ENCODE data around the gene ATP8A2.

The ATP8A2 gene

GRCh38 chr13:25795277-25795676 lies 423.5 kb downstream of the ATP8A2 start:
- no peaks in the 10 kb centered on the region for H3K27me3 ChIP-seq (replicated peaks; ENCODE audit: control insufficient read depth, insufficient read depth, low read length)
- H3K36me3 ChIP-seq (ENCODE audit: control insufficient read depth, insufficient read depth, low read length) = no peaks in the 10 kb centered on the region
- TF ChIP-seq CTCF (IDR thresholded peaks at IDR 0.05; ENCODE audit: insufficient read depth, low read length, poor library complexity, severe bottlenecking) = no peak
- no peak for DNase-seq (ENCODE audit: extremely low read depth, insufficient read length)
- no peak overlapping the region for H3K4me3 ChIP-seq (replicated peaks; ENCODE audit: low read depth, low read length)

GRCh38 chr13:25796474-25796873 lies 424.7 kb downstream of the ATP8A2 start:
- no peak for TF ChIP-seq CTCF (IDR thresholded peaks at IDR 0.05; ENCODE audit: insufficient read depth, low read length, poor library complexity, severe bottlenecking)
- Histone ChIP-seq H3K4me3 (replicated peaks; ENCODE audit: low read depth, low read length) (no peak overlapping the region), H3K27me3 (replicated peaks; ENCODE audit: control insufficient read depth, insufficient read depth, low read length) (no peaks in the 10 kb centered on the region; the same call in 1 of the 2 replicates), H3K36me3 (ENCODE audit: control insufficient read depth, insufficient read depth, low read length) (no peaks in the 10 kb centered on the region)
- no peak for DNase-seq (ENCODE audit: extremely low read depth, insufficient read length)

GRCh38 chr13:25798998-25799397 lies 427.2 kb downstream of the ATP8A2 start:
- no peak for DNase-seq (ENCODE audit: extremely low read depth, insufficient read length)
- H3K4me3 ChIP-seq (replicated peaks; ENCODE audit: low read depth, low read length) = no peak overlapping the region
- TF ChIP-seq CTCF (IDR thresholded peaks at IDR 0.05; ENCODE audit: insufficient read depth, low read length, poor library complexity, severe bottlenecking) = no peak
- H3K27me3 ChIP-seq (replicated peaks; ENCODE audit: control insufficient read depth, insufficient read depth, low read length) = no peaks in the 10 kb centered on the region; the same call in 1 of the 2 replicates
- H3K36me3 ChIP-seq (ENCODE audit: control insufficient read depth, insufficient read depth, low read length) = no peaks in the 10 kb centered on the region

- DNase-seq (ENCODE audit: extremely low read depth, insufficient read length) = no peak
Measured at GRCh38 chr13:25800523-25800922, 428.7 kb downstream of the ATP8A2 start.

GRCh38 chr13:25802579-25802978 lies 430.8 kb downstream of the ATP8A2 start:
- Histone ChIP-seq H3K36me3 (ENCODE audit: control insufficient read depth, insufficient read depth, low read length) (no peaks in the 10 kb centered on the region), H3K27me3 (replicated peaks; ENCODE audit: control insufficient read depth, insufficient read depth, low read length) (no peaks in the 10 kb centered on the region; the same call in 1 of the 2 replicates), H3K4me3 (replicated peaks; ENCODE audit: low read depth, low read length) (no peak overlapping the region)
- DNase-seq (ENCODE audit: extremely low read depth, insufficient read length) = no peak
- TF ChIP-seq CTCF (IDR thresholded peaks at IDR 0.05; ENCODE audit: insufficient read depth, low read length, poor library complexity, severe bottlenecking) = no peak

More at GRCh38 chr13:25800523-25800922, 428.7 kb downstream of the ATP8A2 start:
- no peak for TF ChIP-seq CTCF (IDR thresholded peaks at IDR 0.05; ENCODE audit: insufficient read depth, low read length, poor library complexity, severe bottlenecking)
- Histone ChIP-seq H3K27me3 (replicated peaks; ENCODE audit: control insufficient read depth, insufficient read depth, low read length) (no peaks in the 10 kb centered on the region; the same call in 1 of the 2 replicates), H3K4me3 (replicated peaks; ENCODE audit: low read depth, low read length) (no peak overlapping the region), H3K36me3 (ENCODE audit: control insufficient read depth, insufficient read depth, low read length) (no peaks in the 10 kb centered on the region)

- Histone ChIP-seq H3K27me3 (replicated peaks; ENCODE audit: control insufficient read depth, insufficient read depth, low read length) (no peaks in the 10 kb centered on the region; the same call in 1 of the 2 replicates), H3K4me3 (replicated peaks; ENCODE audit: low read depth, low read length) (no peak overlapping the region), H3K36me3 (ENCODE audit: control insufficient read depth, insufficient read depth, low read length) (no peaks in the 10 kb centered on the region)
- DNase-seq (ENCODE audit: extremely low read depth, insufficient read length) = no peak
- TF ChIP-seq CTCF (IDR thresholded peaks at IDR 0.05; ENCODE audit: insufficient read depth, low read length, poor library complexity, severe bottlenecking) = no peak
Measured at GRCh38 chr13:25803641-25804040, 431.9 kb downstream of the ATP8A2 start.

All from GM06990 (cell line).